GM18499 (cell line): ENCODE measurements around the gene TSEN2.
"Not testable (repeated sequence)": the region's sequence is repeated elsewhere in the genome, so short reads cannot be mapped to it uniquely, and the experiment has no call there.

Experiments used
- ATAC-seq: cut with Tn5 transposase; IDR thresholded peaks from one replicate; pipeline ENCODE4 v1.9.1; 2021; ENCODE audit warnings: moderate number of reproducible peaks; ENCODE audit not compliant: insufficient read depth, unreplicated experiment

Gene TSEN2

DNA sequence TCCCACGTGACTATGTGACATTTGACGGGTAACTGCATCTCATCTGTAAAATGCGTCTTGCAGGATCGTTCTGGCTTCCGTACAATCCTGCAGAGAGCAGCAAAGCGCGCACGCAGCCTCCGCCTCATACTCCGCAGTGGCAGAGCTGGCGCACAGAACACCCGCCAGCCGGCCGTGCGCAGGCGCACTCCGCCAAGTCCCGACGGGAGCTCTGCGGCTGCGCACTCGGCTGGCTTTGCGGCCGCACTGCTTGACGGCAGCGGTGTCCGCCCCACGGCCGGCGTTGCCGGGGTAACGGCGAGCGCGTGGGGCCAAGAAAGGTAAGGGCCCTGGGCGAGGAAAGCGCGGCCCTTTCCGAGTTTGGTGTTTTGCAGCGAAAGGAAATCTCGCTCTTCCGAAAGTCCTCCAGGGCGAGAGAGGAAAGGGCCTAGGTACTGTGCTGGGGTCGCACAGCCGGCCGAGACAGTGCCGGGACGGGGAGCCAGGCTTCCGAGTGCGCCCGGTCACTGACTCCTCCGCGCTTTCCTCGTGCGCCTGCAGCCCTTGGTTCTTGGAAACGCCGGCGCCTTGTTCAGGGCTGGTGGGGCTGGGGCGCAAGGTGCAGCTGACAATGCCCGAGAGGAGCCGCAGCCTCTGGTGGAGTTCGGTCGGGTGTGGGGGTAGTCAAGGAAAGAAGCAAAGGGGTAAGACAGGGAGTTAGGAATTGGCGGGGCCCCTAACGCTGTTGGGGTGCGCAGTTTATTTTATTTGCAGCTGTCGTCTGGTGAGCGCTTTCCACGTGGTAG, at the start of gene TSEN2:
Gene TSEN2 (plus strand): TSS at position 283 of the 785 bp plus-strand sequence. CDS start 5,321 bp downstream, outside the sequence.
- peak; percentile 94 for ATAC-seq

DNA sequence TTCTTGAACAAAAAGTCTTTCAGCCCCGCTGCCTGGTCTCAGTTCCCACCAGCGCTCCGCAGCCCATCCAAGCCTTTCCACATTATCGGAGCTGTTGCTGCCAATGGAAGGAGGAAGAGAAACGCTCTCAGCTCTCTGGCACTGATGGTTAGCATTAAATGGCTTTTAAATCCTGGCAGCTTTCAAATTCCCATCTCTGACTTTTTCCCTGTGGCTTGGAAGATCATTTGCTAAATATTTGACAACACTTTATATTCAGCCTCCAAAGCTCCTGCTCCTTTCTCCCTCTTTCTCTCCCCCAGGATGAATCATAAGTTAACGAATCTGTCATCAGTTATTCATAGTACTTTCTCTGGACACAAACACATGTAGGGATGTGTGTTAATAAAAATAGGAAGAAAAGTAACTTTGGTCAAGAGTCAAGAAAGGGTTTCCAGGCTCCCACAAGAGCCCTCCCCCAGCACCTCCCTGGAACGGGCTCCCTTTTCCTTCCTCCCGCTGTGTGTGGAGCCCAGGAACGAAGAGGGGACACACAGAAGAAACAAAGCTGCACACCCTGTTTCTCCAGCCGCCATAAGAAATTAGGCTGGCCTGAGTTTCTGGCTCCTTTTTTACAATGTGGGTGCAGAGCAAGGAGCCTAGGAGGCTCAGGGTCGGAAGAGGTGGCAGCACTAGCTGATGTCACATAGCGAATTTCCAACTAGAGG, 47.6 kb upstream of the TSEN2 start:
- ATAC-seq = no peak

DNA sequence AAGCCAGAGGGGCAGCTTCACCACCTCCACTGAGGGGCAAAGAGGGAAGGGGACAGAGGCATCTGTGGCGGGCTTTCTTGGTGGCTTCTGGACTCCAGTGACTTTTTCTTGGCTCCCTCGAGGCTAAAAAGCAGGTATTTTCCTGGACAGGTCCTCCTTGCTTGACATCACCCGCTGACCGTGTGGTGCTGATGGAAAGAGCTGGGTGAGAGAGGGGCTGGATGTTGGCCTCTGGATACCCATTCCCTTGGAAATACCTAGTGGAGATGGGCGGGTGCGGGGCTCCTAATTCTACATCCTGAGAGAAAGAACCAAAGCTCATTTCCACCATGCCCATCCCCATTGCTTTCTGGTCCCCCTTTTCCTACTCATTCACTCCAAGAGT, 47.1 kb upstream of the TSEN2 start:
- ATAC-seq = no peak

GRCh38 chr3:12437861-12438260, 46.4 kb upstream of the TSEN2 start:
- ATAC-seq = no peak

DNA sequence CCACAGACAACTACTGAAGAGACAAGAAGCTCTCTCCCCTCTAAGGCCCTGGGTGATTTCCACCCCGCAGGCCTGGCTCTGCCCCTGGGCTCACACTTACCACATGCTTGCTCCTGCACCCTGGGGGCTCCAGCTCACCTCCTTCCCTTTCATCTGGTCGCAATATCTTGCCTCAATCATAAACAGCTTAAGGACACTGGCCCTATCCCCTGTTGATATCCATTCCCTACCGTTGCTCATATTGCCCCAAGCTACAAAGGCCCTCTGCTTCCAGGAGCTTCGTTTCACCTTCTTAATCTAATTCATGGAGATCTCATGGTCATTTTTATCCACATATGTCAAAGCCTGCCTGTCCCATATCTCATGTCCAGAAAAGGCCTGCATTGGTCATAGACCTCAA, 46.0 kb upstream of the TSEN2 start:
- no peak for ATAC-seq

- no peak for ATAC-seq
Observed at GRCh38 chr3:12439161-12439940, 44.9 kb upstream of the TSEN2 start.

DNA sequence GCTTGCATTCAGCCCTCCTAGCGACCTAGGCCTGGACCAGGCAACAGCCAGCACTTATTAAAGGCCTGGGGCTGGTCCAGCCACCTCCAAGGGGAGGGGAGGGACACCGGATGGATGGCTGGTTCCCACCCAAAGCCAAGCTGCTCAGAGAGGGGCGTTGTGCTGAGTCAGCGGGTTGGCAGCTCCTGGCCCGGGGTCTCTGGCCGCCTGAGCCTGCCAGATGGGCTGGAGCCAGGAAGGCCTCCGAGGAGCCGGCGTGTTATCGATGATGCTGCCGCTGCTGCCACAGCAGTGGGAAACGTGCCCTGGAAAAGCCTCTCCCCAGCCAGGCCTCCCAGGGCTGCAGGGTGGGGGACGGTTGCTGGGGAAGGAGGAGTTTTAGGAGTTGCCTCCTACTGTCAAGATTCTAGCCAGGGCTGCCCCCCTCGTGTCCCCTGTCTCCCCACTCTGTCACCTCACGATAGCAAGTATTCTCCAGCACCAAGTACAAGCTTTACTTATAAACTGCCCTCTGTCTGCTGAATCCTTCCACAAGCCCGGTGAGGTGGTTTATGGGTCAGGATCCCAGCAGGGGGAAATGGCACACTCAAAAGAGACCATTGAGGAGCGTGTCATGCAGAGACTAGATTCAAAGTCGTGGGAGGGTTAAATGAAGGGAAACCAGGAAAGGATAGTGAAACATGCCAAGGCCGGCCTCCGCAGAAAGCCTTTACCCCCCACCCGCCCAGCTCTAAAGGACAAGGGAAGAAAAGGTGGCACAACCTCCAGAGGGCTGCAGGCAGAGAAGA, 43.2 kb upstream of the TSEN2 start:
- ATAC-seq = no peak

GRCh38 chr3:12442654-12443501, 41.4 kb upstream of the TSEN2 start:
- ATAC-seq = no peak

DNA sequence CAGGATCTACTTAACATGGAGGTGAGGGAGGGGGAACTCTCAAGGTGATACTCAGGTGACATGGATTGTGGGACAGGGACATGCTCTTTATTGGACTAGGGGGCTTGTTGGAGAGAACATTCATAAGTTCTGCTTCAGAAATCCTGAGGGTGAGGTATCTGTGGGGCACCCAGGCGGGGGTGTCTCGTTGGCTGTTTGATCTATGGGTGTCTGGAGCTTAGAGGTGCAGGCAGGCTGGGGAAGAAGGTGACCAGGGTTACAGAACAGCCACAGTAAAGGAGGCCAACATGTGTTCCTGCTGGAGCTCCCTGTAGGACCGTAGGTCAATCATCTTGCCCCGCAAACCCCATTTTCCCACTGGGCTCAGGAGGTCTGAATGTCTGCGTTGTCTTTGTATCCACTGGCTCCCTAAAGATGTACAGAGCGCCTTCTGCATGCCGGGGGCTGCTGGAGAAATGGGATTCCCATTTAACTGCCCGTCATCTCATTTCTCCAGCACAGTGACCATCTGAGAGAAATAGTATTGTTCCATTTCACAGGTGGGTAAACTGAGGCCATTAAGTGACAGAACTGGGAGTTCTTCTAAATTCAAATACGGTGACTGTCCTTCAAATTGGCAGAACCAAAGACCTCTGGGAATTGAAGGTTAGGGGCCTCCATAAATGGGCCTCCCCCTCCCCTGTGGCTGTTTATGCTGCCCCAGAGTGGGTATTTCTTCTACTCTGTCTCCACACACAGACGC, 40.3 kb upstream of the TSEN2 start:
- ATAC-seq = no peak

DNA sequence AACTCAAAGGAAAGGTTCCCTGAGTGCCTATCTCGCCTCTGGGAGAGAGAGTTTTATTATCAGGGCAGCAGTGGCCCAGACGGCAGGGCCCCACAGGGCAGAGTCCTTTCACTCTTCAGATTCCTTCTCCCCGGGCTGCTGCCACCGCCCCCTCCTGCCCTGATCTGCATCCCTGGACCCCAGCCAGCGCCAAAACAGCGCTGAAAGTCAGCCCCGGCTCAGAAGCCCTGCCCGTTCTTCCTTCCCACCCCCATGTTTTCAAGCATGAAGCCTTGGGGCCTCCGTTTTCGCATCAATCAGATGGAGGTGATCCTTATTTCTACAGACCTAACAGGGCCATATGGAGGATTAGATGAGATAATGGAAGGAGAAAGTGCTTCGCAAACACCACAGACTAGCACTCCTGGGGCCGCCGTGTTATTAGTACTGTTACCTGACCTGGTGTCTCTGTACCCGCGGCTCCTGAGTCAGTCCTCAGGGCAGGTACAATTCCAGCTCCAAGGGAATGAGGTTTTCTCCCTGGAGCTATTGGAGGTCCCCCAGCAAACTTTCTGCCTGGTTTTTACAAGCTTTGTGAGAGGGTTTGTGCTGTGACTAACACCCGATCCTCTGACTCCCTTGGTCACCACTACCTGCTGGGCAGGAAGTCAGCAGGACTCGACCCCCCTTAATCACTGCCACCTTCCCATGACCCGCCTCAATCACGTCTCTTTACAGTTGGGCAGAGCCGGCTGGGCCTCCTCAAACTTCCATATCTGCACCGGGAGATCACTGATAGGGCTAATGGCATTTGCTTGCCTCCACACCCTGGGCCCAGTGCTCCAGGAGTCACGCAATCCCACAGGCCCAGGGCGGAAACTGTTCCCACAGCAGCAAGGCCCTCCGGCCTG, 39.5 kb upstream of the TSEN2 start:
- ATAC-seq = no peak

- ATAC-seq = no peak
Observed at GRCh38 chr3:12445523-12446240, 38.6 kb upstream of the TSEN2 start.

- no peak for ATAC-seq
Observed at GRCh38 chr3:12446298-12446697, 38.0 kb upstream of the TSEN2 start.

DNA sequence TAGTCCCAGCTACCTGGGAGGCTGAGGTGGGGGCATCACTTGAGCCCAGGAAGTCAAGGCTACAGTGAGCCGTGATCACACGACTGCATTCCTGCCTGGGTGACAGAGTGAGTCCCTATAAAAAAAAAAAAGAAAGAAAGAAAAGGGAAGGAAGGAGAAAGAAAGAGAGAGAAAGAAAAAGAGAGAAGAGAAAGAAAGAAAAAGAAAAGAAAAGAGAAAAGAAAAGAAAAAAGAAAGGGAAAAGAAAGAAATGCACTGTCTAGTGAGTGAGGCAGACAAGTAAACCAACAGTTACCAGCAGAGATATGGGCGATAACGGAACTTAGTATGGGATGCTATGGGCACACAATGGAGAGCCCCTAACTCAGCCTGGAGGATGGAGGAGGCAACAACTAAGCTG, 37.2 kb upstream of the TSEN2 start:
- ATAC-seq = no peak

DNA sequence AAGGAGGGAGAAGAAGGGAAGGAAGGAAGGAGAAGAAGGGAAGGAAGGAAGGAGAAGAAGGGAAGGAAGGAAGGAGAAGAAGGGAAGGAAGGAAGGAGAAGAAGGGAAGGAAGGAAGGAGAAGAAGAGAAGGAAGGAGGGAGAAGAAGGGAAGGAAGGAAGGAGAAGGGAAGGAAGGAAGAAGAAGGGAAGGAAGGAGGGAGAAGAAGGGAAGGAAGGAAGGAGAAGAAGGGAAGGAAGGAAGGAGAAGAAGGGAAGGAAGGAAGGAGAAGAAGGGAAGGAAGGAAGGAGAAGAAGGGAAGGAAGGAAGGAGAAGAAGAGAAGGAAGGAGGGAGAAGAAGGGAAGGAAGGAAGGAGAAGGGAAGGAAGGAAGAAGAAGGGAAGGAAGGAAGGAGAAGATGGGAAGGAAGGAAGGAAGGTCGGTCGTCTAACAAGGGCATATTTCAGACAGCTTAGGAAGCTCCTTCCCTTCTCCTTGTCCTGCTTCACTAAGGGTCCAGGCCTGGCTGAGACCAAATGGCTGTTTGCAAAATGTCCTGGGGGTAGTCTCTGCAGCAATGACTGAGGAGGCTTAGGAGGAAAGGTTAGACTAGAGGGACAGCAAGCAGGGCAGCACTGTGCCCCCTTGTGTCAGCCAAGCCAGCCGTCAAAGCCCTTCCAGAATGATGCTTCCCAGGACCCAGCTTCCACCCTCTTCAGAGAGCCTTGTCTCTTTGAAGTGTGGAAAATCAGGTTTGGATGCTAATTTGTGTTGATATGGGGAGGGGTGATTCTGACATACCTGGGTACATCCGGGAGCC, 35.7 kb upstream of the TSEN2 start:
- not testable (repeated sequence) for ATAC-seq

- no peak for ATAC-seq
Observed at GRCh38 chr3:12449889-12450682, 34.2 kb upstream of the TSEN2 start.

- no peak for ATAC-seq
Observed at GRCh38 chr3:12451481-12451880, 32.8 kb upstream of the TSEN2 start.
